HEK293T (cell line): Measurements from ENCODE around the gene SGMS1.

Source experiments
- ARNT ChIP-seq: fragments of 450-650 bp; IDR thresholded peaks from 2 replicates; pipeline ENCODE4 v1.6.1; 2017; ENCODE audit warnings: mild to moderate bottlenecking
- ELF4 ChIP-seq: fragments of 450-650 bp; IDR thresholded peaks from 2 replicates; pipeline ENCODE4 v1.6.1; 2017; ENCODE audit warnings: antibody characterized with exemption
- FOXA1 ChIP-seq: fragments of 450-650 bp; IDR thresholded peaks from 2 replicates; pipeline ENCODE4 v1.6.1; 2016; ENCODE audit warnings: mild to moderate bottlenecking
- FOXM1 ChIP-seq: fragments of 450-650 bp; IDR thresholded peaks from 2 replicates; pipeline ENCODE4 v1.6.1; 2017; ENCODE audit warnings: mild to moderate bottlenecking, borderline replicate concordance
- LEF1 ChIP-seq: fragments of 450-650 bp; IDR thresholded peaks from 2 replicates; pipeline ENCODE4 v1.6.1; 2017; ENCODE audit warnings: mild to moderate bottlenecking, borderline replicate concordance
- NFRKB ChIP-seq: fragments of 450-650 bp; IDR thresholded peaks from 2 replicates; pipeline ENCODE4 v1.6.1; 2016; ENCODE audit warnings: mild to moderate bottlenecking, moderate library complexity
- SP1 ChIP-seq: fragments of 450-650 bp; IDR thresholded peaks from 2 replicates; pipeline ENCODE4 v1.6.1; 2017
- SUZ12 ChIP-seq: fragments of 450-650 bp; IDR thresholded peaks from 2 replicates; pipeline ENCODE4 v1.6.1; 2016; ENCODE audit warnings: mild to moderate bottlenecking
- TARDBP ChIP-seq: fragments of 450-650 bp; IDR thresholded peaks from 2 replicates; pipeline ENCODE4 v1.6.1; 2016
- TF ChIP-seq, protein P1 (sequence below): fragments of 450-650 bp; IDR thresholded peaks from 2 replicates; pipeline ENCODE4 v1.6.1; 2016

GRCh38 chr10:50286996-50287803, 336.6 kb downstream of the SGMS1 start:
- TF ChIP-seq SP1, result no peak
- no peak for TF ChIP-seq FOXA1
- no peak for TF ChIP-seq TARDBP
- TF ChIP-seq FOXM1, result no peak
- no peak for TF ChIP-seq ELF4
- TF ChIP-seq ARNT, result no peak
- no peak for TF ChIP-seq LEF1
- TF ChIP-seq NFRKB, result no peak
- TF ChIP-seq, protein P1, sequence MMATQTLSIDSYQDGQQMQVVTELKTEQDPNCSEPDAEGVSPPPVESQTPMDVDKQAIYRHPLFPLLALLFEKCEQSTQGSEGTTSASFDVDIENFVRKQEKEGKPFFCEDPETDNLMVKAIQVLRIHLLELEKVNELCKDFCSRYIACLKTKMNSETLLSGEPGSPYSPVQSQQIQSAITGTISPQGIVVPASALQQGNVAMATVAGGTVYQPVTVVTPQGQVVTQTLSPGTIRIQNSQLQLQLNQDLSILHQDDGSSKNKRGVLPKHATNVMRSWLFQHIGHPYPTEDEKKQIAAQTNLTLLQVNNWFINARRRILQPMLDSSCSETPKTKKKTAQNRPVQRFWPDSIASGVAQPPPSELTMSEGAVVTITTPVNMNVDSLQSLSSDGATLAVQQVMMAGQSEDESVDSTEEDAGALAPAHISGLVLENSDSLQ, result no peak
- TF ChIP-seq SUZ12, result no peak
